Epithelial cell of alveolus of lung (primary cell): Measurements from ENCODE around the gene PANX2. TPM values are rescaled to one million over a fixed set of nuclear protein-coding genes. Genes with fewer than 3 reads are reported as not detected.

Source experiments
- total RNA-seq: library from RNA; depleted of rRNA; stranded (reverse); fragments of >200 nt; gene quantifications from 2 replicates; pipeline ENCODE4 v1.2.1, GENCODE V29; 2015

PANX2 gene, protein sequence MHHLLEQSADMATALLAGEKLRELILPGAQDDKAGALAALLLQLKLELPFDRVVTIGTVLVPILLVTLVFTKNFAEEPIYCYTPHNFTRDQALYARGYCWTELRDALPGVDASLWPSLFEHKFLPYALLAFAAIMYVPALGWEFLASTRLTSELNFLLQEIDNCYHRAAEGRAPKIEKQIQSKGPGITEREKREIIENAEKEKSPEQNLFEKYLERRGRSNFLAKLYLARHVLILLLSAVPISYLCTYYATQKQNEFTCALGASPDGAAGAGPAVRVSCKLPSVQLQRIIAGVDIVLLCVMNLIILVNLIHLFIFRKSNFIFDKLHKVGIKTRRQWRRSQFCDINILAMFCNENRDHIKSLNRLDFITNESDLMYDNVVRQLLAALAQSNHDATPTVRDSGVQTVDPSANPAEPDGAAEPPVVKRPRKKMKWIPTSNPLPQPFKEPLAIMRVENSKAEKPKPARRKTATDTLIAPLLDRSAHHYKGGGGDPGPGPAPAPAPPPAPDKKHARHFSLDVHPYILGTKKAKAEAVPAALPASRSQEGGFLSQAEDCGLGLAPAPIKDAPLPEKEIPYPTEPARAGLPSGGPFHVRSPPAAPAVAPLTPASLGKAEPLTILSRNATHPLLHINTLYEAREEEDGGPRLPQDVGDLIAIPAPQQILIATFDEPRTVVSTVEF
- 0.65 and 1.8 TPM in 2 replicates for total RNA-seq

GRCh38 chr22:50170453-50171318 lies at the start of gene PANX2:
Gene PANX2, plus strand, starts transcription at chr22:50170731. Its CDS starts 0 bp downstream, at chr22:50170731.

GRCh38 chr22:50185375-50186087 lies 15.0 kb downstream of the PANX2 start, which contains the start of gene TRABD:
Gene TRABD, plus strand, starts transcription at chr22:50185913. Its CDS starts 7,148 bp downstream, at chr22:50193061.

DNA sequence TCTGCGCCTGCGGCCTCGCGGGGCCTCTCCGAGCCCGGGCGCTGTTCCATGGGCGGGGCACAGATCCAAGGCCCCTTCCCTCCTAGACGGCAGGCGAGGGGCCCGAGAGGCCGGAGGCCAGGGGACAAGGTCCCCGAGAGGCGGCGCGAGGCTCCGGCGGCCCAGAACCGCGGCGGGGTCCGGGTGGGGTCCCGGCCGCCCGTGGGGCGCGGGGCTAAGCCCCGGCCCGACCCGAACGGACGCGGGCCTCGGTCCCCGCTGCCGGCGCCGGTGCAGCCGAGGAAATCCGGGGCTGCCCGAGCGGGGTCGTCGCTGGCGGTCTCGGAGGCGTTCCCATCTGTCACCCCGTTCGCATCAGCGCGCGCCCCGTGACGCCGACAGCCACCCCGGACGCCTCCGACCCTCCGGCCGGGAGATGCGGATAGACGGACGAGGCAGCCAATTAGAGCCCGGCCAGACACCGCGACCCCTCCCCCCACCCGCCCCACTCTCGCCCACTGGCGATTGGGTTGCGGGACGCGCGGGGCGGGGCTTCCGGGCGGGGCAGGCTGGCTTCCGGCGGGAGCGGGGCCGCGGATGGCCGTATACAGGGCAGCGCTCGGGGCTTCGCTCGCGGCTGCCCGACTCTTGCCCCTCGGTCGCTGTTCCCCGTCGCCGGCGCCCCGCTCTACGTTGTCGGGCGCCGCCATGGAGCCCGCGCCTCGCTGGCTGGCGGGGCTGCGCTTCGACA lies 30.1 kb downstream of the PANX2 start, which contains the start of gene SELENOO:
Gene SELENOO (plus strand): TSS at position 551 of the 730 bp plus-strand sequence. CDS start 26 bp downstream, at position 577.

Other genes starting within 250 kb of the PANX2 start
- 45.0 and 64.2 TPM in 2 replicates for gene PIM3, start 210.0 kb upstream of the PANX2 start, total RNA-seq
- not detected in 2 replicates for gene IL17REL, start 158.0 kb upstream of the PANX2 start, total RNA-seq
- gene TTLL8, start 112.4 kb upstream of the PANX2 start, total RNA-seq: not detected in 2 replicates
- gene MLC1, start 85.3 kb upstream of the PANX2 start, total RNA-seq: 0.08 TPM in 1 of 2 replicates, not detected in the other
- gene MOV10L1, start 80.7 kb upstream of the PANX2 start, total RNA-seq: 0.91 and 3.0 TPM in 2 replicates
- 34.1 and 35.3 TPM in 2 replicates for gene TRABD, start 15.2 kb downstream of the PANX2 start, total RNA-seq
- 27.9 and 28.1 TPM in 2 replicates for gene SELENOO, start 30.3 kb downstream of the PANX2 start, total RNA-seq
- 19.8 and 26.9 TPM in 2 replicates for gene TUBGCP6, start 74.3 kb downstream of the PANX2 start, total RNA-seq
- 15.4 and 43.7 TPM in 2 replicates for gene HDAC10, start 80.5 kb downstream of the PANX2 start, total RNA-seq
- 27.3 and 28.2 TPM in 2 replicates for gene MAPK12, start 91.0 kb downstream of the PANX2 start, total RNA-seq
- 1.4 and 8.0 TPM in 2 replicates for gene MAPK11, start 99.6 kb downstream of the PANX2 start, total RNA-seq
- gene PLXNB2, start 136.9 kb downstream of the PANX2 start, total RNA-seq: 98.1 and 136 TPM in 2 replicates
- 2.2 and 2.4 TPM in 2 replicates for gene DENND6B, start 156.3 kb downstream of the PANX2 start, total RNA-seq
- gene PPP6R2, start 172.6 kb downstream of the PANX2 start, total RNA-seq: 34.5 and 36.1 TPM in 2 replicates